WTC11 (cell line): ENCODE results near the gene MRPL41. TPM values are rescaled to one million over a fixed set of nuclear protein-coding genes. Genes with fewer than 3 reads are reported as not detected.
"Not testable (repeated sequence)": the region's sequence is repeated elsewhere in the genome, so short reads cannot be mapped to it uniquely, and the experiment has no call there.

Source experiments
- ATAC-seq: fragments of 200-7000 bp; cut with Tn5 transposase; 2 replicates; pipeline ENCODE4 v1.10.0; 2021; ENCODE audit warnings: mild to moderate bottlenecking, moderate library complexity
- CTCF ChIA-PET: fragments of 300-600 bp; sonication (Branson Sonifier 250); formaldehyde crosslinking; loops from one replicate; lab custom pipeline; 2021; ENCODE audit warnings: antibody characterized with exemption; lab: Charles Lee
- POLR2A ChIA-PET: fragments of 350-600 bp; sonication (Branson Sonifier 250); formaldehyde crosslinking; loops from one replicate; lab custom pipeline; 2021; ENCODE audit warnings: antibody characterized with exemption; lab: Charles Lee
- DNase-seq: peaks from one replicate; pipeline ENCODE4 v3.0.0; 2021; ENCODE audit warnings: low spot score
- H3K27ac Mint-ChIP-seq: 2 replicates; pipeline ENCODE4 v1.8.0; 2021; ENCODE audit warnings: mixed read lengths
- H3K27me3 Mint-ChIP-seq: 2 replicates; pipeline ENCODE4 v1.8.0; 2021; ENCODE audit warnings: low read depth, mild to moderate bottlenecking, moderate library complexity, mixed read lengths
- H3K36me3 Mint-ChIP-seq: 2 replicates; pipeline ENCODE4 v1.8.0; 2021; ENCODE audit warnings: mixed read lengths
- H3K4me1 Mint-ChIP-seq: 2 replicates; pipeline ENCODE4 v1.8.0; 2022; ENCODE audit warnings: mixed read lengths
- H3K4me3 Mint-ChIP-seq: 2 replicates; pipeline ENCODE4 v1.8.0; 2021; ENCODE audit warnings: mild to moderate bottlenecking, moderate library complexity, mixed read lengths
- H3K9me3 Mint-ChIP-seq: 2 replicates; pipeline ENCODE4 v1.8.0; 2021; ENCODE audit warnings: mixed read lengths
- ATF3 ChIP-seq: sonication (generic); formaldehyde crosslinking; conservative IDR thresholded peaks from 2 replicates; pipeline ENCODE4 v1.8.1; 2022; ENCODE audit warnings: mild to moderate bottlenecking, missing genetic modification reagents
- ELF4 ChIP-seq: sonication (generic); formaldehyde crosslinking; IDR thresholded peaks from 2 replicates; pipeline ENCODE4 v1.8.1; 2022; ENCODE audit warnings: low read depth, mild to moderate bottlenecking, moderate library complexity, missing genetic modification reagents
- EMX1 ChIP-seq: fragments of 250-450 bp; sonication (Bioruptor Pico); IDR thresholded peaks from 2 replicates; pipeline ENCODE4 v1.8.0; 2021; ENCODE audit warnings: mild to moderate bottlenecking
- FOXJ3 ChIP-seq: sonication (generic); formaldehyde crosslinking; IDR thresholded peaks from 2 replicates; pipeline ENCODE4 v1.9.0; 2021; ENCODE audit warnings: missing genetic modification reagents, mild to moderate bottlenecking, borderline replicate concordance
- FOXK1 ChIP-seq: sonication (generic); formaldehyde crosslinking; IDR thresholded peaks from 2 replicates; pipeline ENCODE4 v1.8.0; 2022; ENCODE audit warnings: mild to moderate bottlenecking, moderate library complexity, missing genetic modification reagents
- FOXP1 ChIP-seq: sonication (generic); formaldehyde crosslinking; IDR thresholded peaks from 2 replicates; pipeline ENCODE4 v1.8.0; 2022; ENCODE audit warnings: missing genetic modification reagents, mild to moderate bottlenecking, moderate library complexity, borderline replicate concordance
- KAT7 ChIP-seq: sonication (generic); formaldehyde crosslinking; IDR thresholded peaks from 2 replicates; pipeline ENCODE4 v1.8.1; 2023; ENCODE audit warnings: missing genetic modification reagents, mild to moderate bottlenecking, borderline replicate concordance
- NFATC4 ChIP-seq: fragments of 250-450 bp; sonication (Bioruptor Pico); IDR thresholded peaks from 2 replicates; pipeline ENCODE4 v1.9.0; 2021; ENCODE audit warnings: mild to moderate bottlenecking
- NR3C1 ChIP-seq: sonication (generic); formaldehyde crosslinking; conservative IDR thresholded peaks from 2 replicates; pipeline ENCODE4 v1.8.1; 2023; ENCODE audit warnings: low read depth, mild to moderate bottlenecking, missing genetic modification reagents
- PRDM15 ChIP-seq: sonication (generic); formaldehyde crosslinking; IDR thresholded peaks from 2 replicates; pipeline ENCODE4 v1.8.0; 2022; ENCODE audit warnings: missing genetic modification reagents
- SOX15 ChIP-seq: fragments of 250-450 bp; sonication (Bioruptor Pico); IDR thresholded peaks from 2 replicates; pipeline ENCODE4 v1.9.0; 2021; ENCODE audit warnings: mild to moderate bottlenecking
- TEAD1 ChIP-seq: sonication (generic); formaldehyde crosslinking; IDR thresholded peaks from 2 replicates; pipeline ENCODE4 v1.8.0; 2022; ENCODE audit warnings: mild to moderate bottlenecking, missing genetic modification reagents
- ZNF121 ChIP-seq: sonication (generic); formaldehyde crosslinking; IDR thresholded peaks from 2 replicates; pipeline ENCODE4 v1.8.0; 2023; ENCODE audit warnings: missing genetic modification reagents
- ZNF232 ChIP-seq: sonication (generic); formaldehyde crosslinking; IDR thresholded peaks from 2 replicates; pipeline ENCODE4 v1.8.0; 2022; ENCODE audit warnings: mild to moderate bottlenecking, missing genetic modification reagents
- ZNF317 ChIP-seq: sonication (generic); formaldehyde crosslinking; IDR thresholded peaks from 2 replicates; pipeline ENCODE4 v1.8.1; 2023; ENCODE audit warnings: low read depth, mild to moderate bottlenecking, moderate library complexity, missing genetic modification reagents, borderline replicate concordance
- ZSCAN18 ChIP-seq: fragments of 250-450 bp; sonication (Bioruptor Pico); IDR thresholded peaks from 2 replicates; pipeline ENCODE4 v2.1.2; 2022; ENCODE audit warnings: mild to moderate bottlenecking, moderate library complexity
- total RNA-seq: library from RNA; stranded (reverse); gene quantifications from 3 replicates; pipeline ENCODE4 v1.2.3, GENCODE V29; 2021
- TF ChIP-seq, protein P1 (sequence below): fragments of 200-600 bp; IDR thresholded peaks from 2 replicates; pipeline ENCODE4 v1.8.0; 2022; ENCODE audit warnings: antibody characterized with exemption
- TF ChIP-seq, protein P2 (sequence below): fragments of 250-450 bp; sonication (Bioruptor Pico); conservative IDR thresholded peaks from 2 replicates; pipeline ENCODE4 v1.9.0; 2021; ENCODE audit warnings: mild to moderate bottlenecking
- TF ChIP-seq, protein P3 (sequence below): sonication (generic); formaldehyde crosslinking; IDR thresholded peaks from 2 replicates; pipeline ENCODE4 v1.8.0; 2022; ENCODE audit warnings: mild to moderate bottlenecking, missing genetic modification reagents

The MRPL41 gene
- total RNA-seq, 1 experiment from 2014 or later: 70.1 TPM

DNA sequence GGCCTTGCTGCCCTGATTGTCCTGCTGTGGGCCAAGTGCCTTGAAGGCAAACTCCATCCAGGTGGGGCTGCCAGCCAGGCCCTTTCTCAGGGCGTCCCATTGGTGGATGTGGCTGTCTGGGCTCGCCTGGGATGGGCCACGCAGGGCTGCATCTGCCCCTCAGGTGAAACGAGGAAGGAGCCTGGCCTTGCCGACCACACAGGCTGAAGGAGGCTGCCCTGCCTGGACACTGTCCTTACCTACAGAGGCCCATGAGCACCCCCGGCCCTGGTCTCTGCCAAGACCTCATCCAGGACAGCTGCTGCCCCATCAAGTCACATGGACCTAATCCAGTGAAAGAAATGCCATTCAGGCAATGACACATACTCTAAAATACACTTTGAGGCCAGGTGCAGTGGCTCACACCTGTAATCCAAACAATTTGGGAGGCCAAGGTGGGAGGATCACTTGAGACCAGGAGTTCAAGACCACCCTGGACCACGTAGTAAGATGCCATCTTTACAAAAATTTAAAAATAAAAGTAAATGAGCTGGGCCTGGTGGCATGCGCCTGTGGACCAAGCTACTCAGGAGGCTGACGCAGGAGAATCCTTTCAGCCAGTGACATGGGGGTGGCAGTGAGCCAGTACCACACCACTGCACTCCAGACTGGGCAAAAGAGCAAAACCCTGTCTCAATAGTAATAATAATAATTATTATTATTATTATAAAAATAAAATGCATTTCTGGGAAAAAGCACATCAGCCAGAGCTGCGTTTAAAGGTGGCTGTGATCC lies 35.3 kb upstream of the MRPL41 start (continued):
- TF ChIP-seq, protein P1, sequence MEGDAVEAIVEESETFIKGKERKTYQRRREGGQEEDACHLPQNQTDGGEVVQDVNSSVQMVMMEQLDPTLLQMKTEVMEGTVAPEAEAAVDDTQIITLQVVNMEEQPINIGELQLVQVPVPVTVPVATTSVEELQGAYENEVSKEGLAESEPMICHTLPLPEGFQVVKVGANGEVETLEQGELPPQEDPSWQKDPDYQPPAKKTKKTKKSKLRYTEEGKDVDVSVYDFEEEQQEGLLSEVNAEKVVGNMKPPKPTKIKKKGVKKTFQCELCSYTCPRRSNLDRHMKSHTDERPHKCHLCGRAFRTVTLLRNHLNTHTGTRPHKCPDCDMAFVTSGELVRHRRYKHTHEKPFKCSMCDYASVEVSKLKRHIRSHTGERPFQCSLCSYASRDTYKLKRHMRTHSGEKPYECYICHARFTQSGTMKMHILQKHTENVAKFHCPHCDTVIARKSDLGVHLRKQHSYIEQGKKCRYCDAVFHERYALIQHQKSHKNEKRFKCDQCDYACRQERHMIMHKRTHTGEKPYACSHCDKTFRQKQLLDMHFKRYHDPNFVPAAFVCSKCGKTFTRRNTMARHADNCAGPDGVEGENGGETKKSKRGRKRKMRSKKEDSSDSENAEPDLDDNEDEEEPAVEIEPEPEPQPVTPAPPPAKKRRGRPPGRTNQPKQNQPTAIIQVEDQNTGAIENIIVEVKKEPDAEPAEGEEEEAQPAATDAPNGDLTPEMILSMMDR: no peak
- TF ChIP-seq SOX15 (CRISPR knock-in tag): no peak
- TF ChIP-seq KAT7 (CRISPR knock-in tag): no peak
- TF ChIP-seq ZNF317 (CRISPR knock-in tag): no peak
- TF ChIP-seq, protein P2, sequence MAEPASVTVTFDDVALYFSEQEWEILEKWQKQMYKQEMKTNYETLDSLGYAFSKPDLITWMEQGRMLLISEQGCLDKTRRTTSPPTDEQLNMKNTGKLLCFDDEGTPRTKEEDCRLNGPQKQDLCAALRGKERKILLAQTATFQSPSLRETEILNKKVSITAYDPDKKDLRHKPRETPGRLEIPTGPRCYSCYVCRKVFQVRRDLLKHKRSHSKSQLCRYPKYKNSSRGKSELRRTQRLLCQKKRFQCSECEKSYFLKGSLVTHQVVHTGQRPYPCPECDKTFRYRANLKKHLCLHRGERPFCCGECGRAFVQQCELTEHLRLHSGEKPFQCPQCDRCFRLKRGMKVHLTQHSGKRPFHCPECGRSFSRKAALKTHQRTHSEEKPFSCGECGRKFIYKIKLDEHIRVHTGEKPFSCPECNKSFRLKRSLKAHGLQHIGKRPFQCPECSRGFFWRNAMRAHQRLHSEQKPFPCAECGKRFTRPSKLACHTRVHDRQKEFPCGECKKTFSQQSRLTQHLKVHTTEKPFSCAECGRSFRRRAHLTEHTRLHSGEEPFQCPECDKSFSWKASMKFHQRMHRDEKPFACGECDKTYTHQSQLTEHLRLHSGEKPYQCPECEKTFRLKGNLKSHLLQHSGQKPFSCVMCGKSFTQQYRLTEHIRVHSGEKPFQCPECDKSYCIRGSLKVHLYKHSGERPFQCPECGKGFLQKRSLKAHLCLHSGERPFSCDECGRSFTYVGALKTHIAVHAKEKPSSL (CRISPR knock-in tag): no peak
- no peak for TF ChIP-seq ZNF121 (CRISPR knock-in tag)
- TF ChIP-seq, all 79 proteins: peak for 0

GRCh38 chr9:137518661-137519459 lies 32.8 kb upstream of the MRPL41 start:
- H3K27me3 Mint-ChIP-seq, CTCF ChIA-PET, H3K9me3 Mint-ChIP-seq, ATAC-seq, H3K27ac Mint-ChIP-seq, DNase-seq, H3K4me1 Mint-ChIP-seq, H3K36me3 Mint-ChIP-seq, H3K4me3 Mint-ChIP-seq, POLR2A ChIA-PET: not testable (repeated sequence)

DNA sequence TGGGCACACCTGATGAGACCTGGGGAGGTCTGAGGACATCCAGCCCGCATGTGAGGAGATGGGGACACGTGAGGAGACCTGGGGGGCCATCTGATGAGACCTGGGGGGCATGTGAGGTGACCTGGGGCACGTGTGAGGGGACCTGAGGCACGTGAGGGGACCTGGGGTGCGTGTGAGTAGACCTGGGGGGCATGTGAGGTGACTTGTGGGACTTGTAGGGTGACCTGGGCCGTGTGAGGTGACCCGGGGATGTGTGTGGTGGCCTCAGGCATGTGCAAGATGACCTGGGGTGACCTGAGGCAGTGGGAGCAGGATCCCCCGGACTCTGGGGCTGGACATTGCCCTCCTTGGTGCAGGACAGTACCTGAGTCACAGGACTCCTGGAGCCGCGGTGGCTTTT lies 32.1 kb upstream of the MRPL41 start:
- DNase-seq: no peak
- no peaks in the 10 kb centered on the region for H3K36me3 Mint-ChIP-seq
- ATAC-seq: no peak
- no peak overlapping the region for H3K4me3 Mint-ChIP-seq
- no peaks in the 10 kb centered on the region for H3K4me1 Mint-ChIP-seq
- CTCF ChIA-PET: no interaction called here
- POLR2A ChIA-PET: no interaction called here
- H3K27ac Mint-ChIP-seq: no peak overlapping the region
- no peaks in the 10 kb centered on the region for H3K27me3 Mint-ChIP-seq
- H3K9me3 Mint-ChIP-seq: no peaks in the 10 kb centered on the region
- TF ChIP-seq NFATC4 (CRISPR knock-in tag) (no peak), TEAD1 (CRISPR knock-in tag) (no peak), FOXJ3 (CRISPR knock-in tag) (no peak), NR3C1 (CRISPR knock-in tag) (no peak), PRDM15 (CRISPR knock-in tag) (no peak), ZNF121 (CRISPR knock-in tag) (no peak), FOXP1 (CRISPR knock-in tag) (no peak), ZSCAN18 (no peak), FOXK1 (CRISPR knock-in tag) (no peak), ATF3 (no peak), ZNF232 (no peak), ELF4 (CRISPR knock-in tag) (no peak), EMX1 (CRISPR knock-in tag) (no peak)
- TF ChIP-seq, protein P3, sequence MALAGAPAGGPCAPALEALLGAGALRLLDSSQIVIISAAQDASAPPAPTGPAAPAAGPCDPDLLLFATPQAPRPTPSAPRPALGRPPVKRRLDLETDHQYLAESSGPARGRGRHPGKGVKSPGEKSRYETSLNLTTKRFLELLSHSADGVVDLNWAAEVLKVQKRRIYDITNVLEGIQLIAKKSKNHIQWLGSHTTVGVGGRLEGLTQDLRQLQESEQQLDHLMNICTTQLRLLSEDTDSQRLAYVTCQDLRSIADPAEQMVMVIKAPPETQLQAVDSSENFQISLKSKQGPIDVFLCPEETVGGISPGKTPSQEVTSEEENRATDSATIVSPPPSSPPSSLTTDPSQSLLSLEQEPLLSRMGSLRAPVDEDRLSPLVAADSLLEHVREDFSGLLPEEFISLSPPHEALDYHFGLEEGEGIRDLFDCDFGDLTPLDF (CRISPR knock-in tag): no peak
